HG03432 (cell line): Measurements from ENCODE around the gene GAREM1.
"Not testable (repeated sequence)": the region's sequence is repeated elsewhere in the genome, so short reads cannot be mapped to it uniquely, and the experiment has no call there.

Source experiments
- ATAC-seq: cut with Tn5 transposase; IDR thresholded peaks from one replicate; pipeline ENCODE4 v1.9.1; 2021; ENCODE audit warnings: mild to moderate bottlenecking, moderate library complexity; ENCODE audit not compliant: unreplicated experiment

The GAREM1 gene

DNA sequence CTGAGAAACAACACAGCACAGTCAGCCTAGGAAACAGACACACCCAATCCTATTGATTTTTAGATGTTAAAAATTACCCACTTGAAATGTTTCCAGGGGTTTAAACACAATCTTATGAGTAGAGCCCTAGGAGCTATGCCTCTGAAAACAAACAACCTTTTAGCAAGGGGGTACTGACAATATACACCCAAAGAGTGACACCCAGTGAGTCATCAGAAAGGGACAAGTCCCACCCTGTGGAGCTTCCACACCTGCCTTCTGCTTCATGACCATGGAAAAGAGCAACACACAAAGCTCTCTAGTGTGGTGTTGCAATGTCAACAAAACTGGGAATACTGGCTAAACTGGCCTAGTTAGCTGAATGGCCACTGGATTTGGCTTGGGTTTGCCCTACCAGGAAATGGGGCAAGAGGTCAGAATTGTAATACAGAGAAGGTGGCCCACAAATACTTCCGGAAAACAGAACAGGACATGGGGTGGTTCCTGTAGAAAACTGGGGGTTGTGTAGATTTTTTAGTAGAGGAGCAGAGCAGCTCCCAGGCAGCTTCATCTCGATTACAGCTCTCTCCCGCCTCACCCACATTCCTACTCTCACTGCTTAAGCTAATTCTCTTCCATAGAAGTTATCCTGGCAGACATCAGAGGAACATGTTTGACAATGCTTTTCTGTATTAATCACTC lies 98.2 kb downstream of the GAREM1 start:
- no peak for ATAC-seq

DNA sequence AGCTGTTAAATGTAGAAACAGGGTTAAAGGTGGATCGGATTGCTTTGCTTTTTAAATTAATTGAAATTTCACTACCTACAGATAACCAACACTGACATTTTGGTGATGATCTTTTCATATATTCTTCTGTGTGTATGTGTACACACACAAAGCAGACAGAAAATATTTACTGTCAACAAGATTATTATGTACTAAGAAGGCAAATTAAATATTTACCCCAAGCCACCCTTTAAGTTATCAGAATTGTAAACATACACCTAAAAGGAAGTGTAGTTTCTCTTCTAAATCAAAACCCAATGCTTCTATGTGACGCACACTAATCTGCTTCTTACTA lies 98.7 kb downstream of the GAREM1 start:
- no peak for ATAC-seq

DNA sequence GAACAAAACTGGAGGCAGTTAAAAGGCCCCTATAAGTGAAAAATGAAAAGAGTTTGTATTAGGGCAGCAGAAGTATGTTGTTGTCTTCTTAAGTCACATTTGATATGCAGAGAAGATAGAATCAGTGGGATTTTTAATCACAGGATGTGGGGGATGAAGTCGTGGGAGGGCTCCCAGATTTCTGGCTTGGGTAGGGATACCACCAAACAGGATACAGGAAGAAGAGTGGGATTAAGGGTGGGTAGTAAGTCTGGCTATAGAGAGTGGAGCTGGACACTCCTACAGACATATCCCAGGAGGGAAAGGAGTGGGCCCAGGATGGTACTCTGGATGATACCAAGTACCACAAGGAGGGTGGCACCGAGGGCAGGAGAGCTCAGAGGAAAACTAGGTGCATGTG lies 99.3 kb downstream of the GAREM1 start:
- no peak for ATAC-seq

DNA sequence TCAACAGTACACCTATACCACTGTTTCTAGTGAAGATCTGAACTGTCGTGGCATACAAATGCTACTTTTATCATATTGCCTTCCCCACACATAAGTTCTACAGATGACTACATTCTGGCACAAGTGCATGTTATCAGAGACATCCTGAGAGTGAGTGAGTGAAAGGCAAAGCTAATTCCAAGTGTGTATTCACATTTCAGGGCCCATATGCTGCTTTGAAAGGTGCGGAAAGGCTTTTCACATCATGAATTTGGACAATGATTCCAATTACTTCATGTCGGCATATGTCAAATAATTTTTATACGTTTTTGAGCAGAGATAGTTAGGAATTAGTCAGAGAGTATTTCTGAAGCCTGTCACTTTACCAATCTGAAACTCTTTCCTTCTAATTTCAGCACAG lies 101.7 kb downstream of the GAREM1 start:
- ATAC-seq, result no peak

DNA sequence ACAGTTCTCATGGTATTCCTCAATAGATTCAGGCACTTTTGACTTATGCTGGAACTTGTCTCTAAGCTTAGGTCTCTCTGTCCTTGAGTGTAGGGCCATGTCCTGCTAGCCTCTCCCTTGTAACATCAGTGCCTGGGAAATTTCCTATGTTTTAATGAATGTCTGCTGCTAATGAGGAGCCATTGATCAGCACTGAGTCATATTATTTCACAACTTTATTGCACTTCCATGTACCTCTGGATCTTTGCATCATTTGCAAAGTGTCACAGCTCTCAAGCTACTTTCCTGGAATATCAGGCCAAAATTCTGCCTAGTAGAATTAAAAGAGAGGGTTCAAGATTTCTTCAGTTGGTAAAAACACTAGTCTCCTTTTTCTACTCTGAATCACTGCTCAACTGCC lies 102.5 kb downstream of the GAREM1 start:
- no peak for ATAC-seq

DNA sequence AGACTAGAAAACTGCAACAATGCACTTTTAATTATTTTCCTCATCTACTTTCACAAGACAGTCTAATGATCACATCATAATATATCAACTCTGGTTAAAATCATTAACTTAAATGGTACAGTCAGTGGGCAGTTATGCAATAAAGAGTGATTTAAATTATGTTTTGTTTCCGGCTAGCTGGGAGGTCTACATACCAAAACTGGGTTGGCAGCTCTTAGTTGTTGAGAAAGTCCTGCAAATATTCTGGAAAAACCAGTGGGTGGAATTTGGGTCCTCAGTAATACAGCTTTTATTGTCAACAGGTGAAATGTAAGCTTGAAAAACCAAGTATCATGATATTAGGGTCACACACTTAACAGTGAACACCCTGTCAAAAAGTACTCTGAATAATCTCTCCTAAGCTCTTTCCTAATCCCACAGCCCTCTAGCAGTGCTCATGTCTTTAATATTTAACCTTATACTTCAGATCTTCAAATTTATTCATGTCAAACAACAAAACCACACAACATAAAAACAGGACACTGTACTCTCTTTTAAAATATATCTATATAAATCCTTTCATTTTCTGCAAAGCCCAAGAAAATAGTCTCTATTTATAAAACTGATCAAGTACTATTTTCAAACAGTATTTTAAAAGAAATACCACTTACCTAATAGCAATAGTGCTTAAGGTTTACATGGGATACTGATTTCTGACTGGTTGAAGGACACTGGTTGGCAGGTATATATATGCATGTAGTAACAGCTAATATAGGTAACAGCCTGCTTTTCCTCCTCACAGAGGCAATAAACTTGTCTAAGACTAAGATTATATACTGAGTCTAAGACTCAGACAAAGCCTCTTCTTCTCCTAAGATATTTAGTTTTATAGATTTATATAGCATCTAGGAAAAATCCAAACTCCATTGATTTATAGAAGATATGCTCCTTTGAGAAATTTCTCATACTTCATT lies 103.8 kb downstream of the GAREM1 start:
- no peak for ATAC-seq

DNA sequence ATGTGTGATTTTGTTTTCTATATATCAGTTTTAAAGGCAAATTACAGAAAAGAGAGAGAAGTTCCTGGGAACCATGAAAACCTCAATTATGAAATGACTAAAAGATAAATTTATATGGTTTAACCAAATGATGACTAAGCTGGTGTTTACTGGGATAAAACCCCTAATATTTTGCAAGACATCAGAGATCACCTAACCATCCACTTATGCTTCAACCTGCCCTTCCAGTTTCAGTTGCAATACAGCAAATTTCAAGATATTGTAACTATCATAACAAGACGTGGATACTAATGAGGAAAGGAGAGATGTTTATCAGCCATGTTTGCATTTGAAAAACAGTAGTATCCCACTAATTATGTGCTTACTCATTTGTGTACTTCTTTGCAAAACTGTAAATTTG lies 108.2 kb downstream of the GAREM1 start:
- ATAC-seq, result no peak

DNA sequence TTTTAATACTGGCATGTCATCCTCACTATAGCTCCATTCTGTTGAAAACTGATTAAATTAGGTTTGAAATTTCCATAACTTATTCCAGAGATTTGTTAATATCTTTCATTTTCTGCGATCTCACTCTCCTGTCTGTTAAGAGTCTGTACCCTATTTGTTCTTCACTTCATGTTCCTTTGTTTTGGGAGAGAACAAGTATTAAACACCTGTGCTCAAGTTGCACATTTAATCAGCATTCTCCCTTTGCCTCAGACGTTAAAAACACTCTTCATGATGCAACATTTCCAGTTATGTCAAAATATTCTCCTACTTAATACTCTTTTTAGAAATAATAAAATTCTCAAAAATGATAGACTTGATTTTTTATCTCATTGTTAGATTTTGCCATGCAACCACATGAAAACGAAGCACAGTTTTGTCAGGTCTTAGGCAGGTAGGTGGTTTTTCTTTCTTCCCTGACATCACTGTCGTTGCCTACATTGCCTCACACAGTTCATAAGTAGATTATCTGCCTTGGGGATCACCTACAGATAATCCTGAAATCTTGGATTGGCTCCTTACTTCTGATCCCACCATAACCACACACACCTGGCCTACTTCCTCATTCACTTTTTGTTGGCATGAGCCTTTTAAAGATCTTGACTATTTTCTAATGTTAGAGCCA lies 109.9 kb downstream of the GAREM1 start:
- ATAC-seq, result no peak

DNA sequence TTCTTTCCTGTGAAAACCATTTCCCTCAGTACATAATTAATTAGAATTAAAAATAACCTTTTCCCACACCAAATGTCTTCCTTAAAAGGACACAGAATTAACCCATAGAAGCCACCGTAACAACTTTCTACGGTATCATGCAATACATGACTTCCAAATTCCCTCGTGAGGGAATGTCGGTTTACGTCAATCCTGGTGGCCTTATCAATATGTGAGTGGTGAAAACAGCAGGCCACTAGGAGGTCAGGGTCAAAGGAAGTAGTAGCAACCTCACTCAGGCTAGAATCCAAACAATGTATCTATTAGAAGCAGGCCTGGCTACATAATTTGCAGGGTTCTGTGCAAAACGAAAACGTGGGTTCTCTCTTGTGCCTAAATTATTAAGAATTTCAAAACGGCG lies 112.2 kb downstream of the GAREM1 start:
- no peak for ATAC-seq

DNA sequence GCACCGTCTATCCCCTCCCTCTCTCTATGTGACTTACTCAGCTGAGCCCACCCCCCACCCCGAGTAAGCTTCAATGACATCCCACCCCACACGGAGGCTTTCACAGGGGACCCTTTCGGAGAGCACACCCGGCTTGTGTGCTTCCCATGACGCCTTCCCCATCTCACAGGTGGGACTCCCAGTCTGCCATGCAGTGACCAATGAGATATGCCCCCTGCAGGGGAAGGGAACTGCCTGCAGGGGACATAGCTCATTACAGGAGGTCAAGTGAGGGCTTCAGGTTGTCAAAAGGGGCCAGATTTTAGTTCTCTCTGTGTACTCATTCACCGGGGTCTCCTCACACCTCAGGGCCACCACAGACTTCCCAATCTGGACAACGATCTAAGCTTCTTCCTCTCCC lies 112.6 kb downstream of the GAREM1 start:
- no peak for ATAC-seq

DNA sequence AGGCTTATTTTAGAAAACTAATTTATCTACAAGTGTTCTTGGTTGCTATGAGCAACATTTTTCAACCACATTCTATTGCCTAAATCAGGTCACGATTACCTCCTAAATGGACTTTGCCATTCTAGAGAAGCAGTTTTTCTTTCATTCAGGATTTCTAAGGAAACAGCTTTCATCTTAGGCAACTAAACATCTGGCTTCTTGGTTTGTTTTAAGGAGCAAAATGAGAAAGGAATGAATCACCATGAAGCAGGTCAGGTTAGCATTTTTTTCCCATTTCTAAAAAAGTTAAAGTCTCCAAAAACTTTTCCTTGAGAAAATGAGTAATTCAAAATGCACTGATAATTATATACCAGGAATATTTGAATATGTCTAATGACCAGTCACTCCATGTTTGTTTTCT lies 114.8 kb downstream of the GAREM1 start:
- no peak for ATAC-seq

DNA sequence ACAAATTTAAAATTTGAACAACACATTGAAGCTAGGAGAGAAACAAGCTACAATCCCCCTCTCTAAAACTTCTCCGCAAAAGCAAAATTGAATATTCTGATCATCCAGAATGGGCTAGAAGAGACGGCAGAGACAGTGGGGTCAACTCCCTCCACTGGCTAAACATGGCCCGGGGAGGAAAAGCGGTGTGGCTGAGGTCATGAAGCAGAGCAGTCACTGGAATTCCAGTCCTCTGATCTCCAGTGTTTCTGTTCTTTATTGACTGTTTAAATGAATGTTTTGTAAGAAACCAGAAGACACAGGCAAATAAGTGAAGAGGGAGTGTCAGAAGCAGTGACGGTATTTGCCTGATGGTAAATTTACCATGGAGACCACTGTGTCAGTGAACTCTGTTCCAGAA lies 116.2 kb downstream of the GAREM1 start:
- ATAC-seq, result no peak

DNA sequence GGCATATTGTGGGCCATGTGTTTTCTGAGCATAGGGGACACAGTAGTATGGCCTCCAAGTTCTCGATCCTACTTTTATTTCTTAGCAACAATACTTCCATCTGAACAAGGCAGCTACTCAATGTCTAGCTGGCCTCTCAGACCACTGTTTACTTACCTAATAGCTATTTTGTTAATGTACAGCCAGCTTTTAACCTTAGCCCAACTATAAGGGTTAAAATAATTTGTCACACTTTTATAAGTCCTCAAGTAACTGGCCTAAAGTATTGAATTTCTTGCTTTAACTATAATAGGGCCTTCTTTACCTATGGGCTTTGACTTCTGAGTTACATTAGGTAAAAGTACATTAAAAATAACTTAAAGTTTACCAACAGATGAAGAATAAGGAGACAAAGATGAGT lies 117.4 kb downstream of the GAREM1 start:
- ATAC-seq, result no peak

DNA sequence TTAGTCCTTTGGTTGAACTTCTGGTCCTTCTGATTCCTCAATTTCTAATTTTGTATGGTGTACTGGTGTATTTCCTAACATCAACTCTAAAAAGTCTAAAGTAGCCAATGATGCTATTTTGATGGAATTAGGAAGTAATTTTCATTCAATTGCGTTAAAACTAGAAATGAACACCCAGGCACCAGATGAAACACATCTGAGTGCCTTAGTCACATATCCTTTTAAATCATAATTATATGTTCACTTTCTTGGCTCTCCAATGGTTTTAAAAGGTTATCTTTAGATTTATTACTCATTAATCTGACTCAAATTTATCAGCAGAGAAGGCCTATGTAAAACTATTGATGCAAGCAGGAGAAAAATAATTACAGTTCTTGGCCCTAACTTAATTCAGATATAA lies 119.7 kb downstream of the GAREM1 start:
- no peak for ATAC-seq

DNA sequence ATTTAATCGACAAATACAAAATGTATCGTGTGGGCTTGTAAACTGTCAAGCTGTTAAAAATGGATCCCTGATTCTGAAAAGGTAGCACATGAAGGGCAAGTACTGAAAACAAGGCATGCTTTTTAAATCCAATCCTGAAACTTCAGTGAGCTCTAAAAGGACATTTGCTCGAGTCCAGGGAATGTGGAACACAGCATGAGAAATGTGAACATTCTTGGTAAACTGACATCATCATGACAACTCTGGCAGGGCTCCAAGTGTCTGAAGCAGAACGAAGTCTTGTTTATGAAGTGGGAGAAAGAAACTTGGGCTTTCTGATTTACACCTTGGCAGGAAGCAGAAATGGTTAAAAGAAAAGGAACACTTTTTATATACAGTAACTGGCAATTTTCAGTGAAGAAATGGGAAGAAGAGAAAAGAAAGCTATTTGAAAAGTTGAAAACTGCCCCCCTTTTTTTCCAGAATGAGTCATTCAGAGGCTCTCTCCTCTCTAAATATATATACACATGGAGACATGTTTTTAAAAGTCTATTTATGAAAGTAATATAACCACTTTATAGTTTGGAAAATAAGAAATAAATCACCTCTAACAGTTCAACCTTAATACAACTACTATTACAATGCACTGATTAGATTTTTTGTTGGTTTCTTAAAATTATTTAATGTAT lies 120.8 kb downstream of the GAREM1 start:
- ATAC-seq, result no peak

DNA sequence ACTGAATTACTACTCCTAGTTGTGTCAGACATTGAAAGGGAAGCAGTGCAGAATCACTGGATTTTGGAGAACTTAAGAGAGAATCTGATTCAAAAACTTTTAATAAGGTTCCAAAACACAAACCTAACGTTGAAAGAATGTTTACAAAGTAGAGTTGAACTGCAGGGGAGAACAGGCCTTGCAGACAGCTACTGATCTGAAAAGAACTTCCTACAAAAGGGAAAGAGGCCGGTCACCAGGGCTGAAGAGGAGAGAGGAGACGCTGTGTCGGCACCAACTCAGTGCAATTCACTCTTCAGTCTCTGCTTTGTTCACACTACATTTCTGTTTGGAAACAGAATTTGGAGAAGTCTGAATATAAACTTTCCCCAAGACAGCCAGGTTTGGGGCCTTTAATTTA lies 124.0 kb downstream of the GAREM1 start:
- ATAC-seq, result no peak

DNA sequence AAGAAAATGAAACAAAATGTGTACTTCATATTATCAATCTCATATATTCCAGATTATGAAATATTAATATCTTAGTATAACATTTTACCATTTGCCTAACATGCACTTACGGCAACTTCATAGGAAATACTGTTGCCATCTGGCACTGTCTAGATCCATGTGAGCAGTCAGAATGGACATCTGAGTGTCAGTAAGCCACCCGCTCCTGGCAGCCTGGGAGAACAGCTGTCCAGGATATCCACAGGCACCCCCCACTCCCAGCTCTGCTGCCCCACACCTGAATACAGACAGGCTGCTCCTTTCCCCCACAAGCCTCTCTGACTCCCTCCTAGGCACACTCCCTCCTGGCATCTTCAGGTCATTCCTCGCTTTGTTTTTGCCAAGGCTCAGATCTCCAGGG lies 127.0 kb downstream of the GAREM1 start:
- ATAC-seq, result no peak

DNA sequence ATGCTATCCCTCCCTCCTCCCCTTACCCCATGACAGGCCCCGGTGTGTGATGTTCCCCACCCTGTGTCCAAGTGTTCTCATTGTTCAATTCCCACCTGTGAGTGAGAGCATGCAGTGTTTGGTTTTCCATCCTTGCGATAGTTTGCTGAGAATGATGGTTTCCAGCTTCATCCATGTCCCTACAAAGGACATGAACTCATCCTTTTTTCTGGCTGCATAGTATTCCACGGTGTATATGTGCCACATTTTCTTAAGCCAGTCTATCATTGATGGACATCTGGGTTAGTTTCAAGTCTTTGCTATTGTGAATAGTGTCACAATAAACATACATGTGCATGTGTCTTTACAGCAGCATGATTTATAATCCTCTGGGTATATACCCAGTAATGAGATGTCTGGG lies 129.6 kb downstream of the GAREM1 start:
- ATAC-seq, result not testable (repeated sequence)

DNA sequence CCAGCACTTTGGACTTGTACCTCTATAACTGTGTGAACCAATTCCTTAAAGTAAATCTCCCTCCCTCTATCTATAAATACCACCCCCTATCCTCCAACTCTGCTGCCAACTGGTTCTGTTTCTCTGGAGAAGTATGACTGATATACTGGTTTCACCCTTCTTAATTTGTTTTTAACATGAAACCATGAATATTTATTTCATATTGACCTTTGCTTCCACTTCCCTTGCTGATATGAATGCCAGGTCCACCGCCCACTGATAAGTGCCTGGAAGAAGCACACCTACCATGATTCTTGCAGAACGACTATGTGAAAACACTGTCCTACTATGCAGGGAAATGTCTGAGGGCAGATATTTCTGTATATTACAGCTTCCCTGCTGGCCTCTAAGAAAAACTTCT lies 131.6 kb downstream of the GAREM1 start:
- no peak for ATAC-seq

DNA sequence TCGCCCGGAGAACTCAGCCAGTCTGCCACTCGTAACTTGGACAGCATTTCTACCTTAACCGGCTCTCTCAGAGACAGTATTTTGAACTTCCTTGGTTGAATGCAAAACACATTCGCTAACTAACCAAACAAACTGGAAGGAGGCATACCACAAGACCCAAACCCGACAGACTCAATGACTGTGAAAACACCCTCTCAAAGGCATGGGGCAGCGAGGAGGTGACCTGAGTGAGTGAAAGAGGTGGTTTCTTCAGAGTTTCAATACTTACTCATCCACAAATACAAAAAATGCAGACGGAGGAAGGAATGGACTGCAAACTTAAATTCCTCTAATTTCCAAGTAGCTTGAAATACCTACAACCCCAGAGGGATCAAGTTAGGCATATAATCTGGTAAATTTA lies 132.9 kb downstream of the GAREM1 start:
- ATAC-seq, result no peak

DNA sequence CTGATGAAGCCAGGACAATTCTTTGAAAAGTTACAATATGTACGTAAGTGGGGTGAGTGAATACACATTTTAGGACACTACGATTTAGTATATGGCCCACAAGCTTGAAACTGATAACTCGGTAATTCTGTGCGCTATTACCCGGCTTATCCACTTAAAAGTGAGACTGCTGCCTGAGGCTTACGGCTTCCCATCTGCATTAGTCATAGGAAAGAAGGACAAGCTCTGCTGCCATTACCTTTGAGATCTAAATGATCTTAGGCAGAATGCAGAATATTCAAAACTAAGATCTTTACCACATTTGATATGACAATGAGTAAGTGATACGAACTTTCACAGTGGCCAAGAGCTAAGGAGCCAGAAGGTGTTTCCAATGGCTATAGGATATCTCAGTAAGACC lies 133.3 kb downstream of the GAREM1 start:
- no peak for ATAC-seq
